Common myeloid progenitor, CD34-positive (primary cell): ENCODE measurements around the gene MFSD6L.

Experiments
- CTCF ChIA-PET: fragments of 350-600 bp; sonication (Branson Sonifier 250); formaldehyde crosslinking; loops from one replicate; lab custom pipeline; 2021; ENCODE audit warnings: antibody characterized with exemption; lab: Charles Lee
- POLR2A ChIA-PET: fragments of 350-600 bp; sonication (Branson Sonifier 250); formaldehyde crosslinking; loops from one replicate; lab custom pipeline; 2021; ENCODE audit warnings: antibody characterized with exemption; lab: Charles Lee
- DNase-seq, 3 donors: peaks; one replicate each; pipeline versions ENCODE4 v3.0.0 to v3.0.0-alpha.2; 2013
- H3K27ac ChIP-seq, 2 experiments: 1 replicate in 1 of 2; 2 replicates in 1 of 2; pipeline ENCODE4 v1.7.0; 2013; ENCODE audit warnings: inconsistent platforms in 2 of 2, low read length in 2 of 2, mild to moderate bottlenecking in 2 of 2, low read depth in 1 of 2, moderate library complexity in 1 of 2; ENCODE audit not compliant: severe bottlenecking in 2 of 2, insufficient read depth in 1 of 2, poor library complexity in 1 of 2
- H3K27me3 ChIP-seq, 5 experiments: replicated peaks in 2 of 5; 1 replicate in 3 of 5; 2 replicates in 2 of 5; pipeline versions ENCODE4 v1.6.1 to v1.7.0; 2013; ENCODE audit warnings: low read length in 4 of 5, mild to moderate bottlenecking in 2 of 5, moderate library complexity in 2 of 5, inconsistent platforms in 1 of 5; ENCODE audit not compliant: insufficient read depth in 5 of 5, control insufficient read depth in 4 of 5
- H3K36me3 ChIP-seq, 4 experiments: 1 replicate in 2 of 4; 2 replicates in 2 of 4; pipeline versions ENCODE4 v1.6.1 to v1.7.0; 2013; ENCODE audit warnings: low read length in 3 of 4, control low read depth in 1 of 4, mild to moderate bottlenecking in 1 of 4; ENCODE audit not compliant: control insufficient read depth in 4 of 4, insufficient read depth in 4 of 4
- H3K4me1 ChIP-seq, 4 experiments: 1 replicate in 3 of 4; 2 replicates in 1 of 4; pipeline versions ENCODE4 v1.6.1 to v1.7.1; 2013; ENCODE audit warnings: low read length in 3 of 4, mild to moderate bottlenecking in 3 of 4, control low read depth in 1 of 4, inconsistent platforms in 1 of 4, moderate library complexity in 1 of 4; ENCODE audit not compliant: control insufficient read depth in 4 of 4, insufficient read depth in 4 of 4; ENCODE audit errors: control extremely low read depth in 1 of 4
- H3K4me3 ChIP-seq, 7 experiments: 1 replicate in 4 of 7; 2 replicates in 3 of 7; pipeline versions ENCODE4 v1.5.1 to v1.7.0; 2013; ENCODE audit warnings: mild to moderate bottlenecking in 7 of 7, low read length in 6 of 7, moderate library complexity in 6 of 7, inconsistent platforms in 2 of 7, low read depth in 2 of 7, control low read depth in 1 of 7; ENCODE audit not compliant: insufficient read depth in 4 of 7, control insufficient read depth in 1 of 7; ENCODE audit errors: extremely low read depth in 1 of 7
- H3K9me3 ChIP-seq, 5 experiments: 1 replicate in 4 of 5; 2 replicates in 1 of 5; pipeline versions ENCODE4 v1.6.1 to v1.7.1; 2013; ENCODE audit warnings: low read length in 4 of 5, mild to moderate bottlenecking in 2 of 5, inconsistent platforms in 1 of 5, low read depth in 1 of 5, moderate library complexity in 1 of 5; ENCODE audit not compliant: control insufficient read depth in 4 of 5, insufficient read depth in 2 of 5; ENCODE audit errors: control extremely low read depth in 1 of 5
- WGBS: methylation state at CpG from one replicate; pipeline ENCODE4 v1.1.5; 2013; ENCODE audit not compliant: insufficient coverage; 5-methylcytosine and 5-hydroxymethylcytosine counted together

Gene MFSD6L

GRCh38 chr17:8800656-8801055 is 1.5 kb upstream of the MFSD6L start:
- H3K4me1 ChIP-seq, result peaks cover 0 to 3% (median 0%) of the 10 kb centered on the region in 4 experiments
- H3K27me3 ChIP-seq, result no peaks in the 10 kb centered on the region
- H3K9me3 ChIP-seq, result no peaks in the 10 kb centered on the region
- no peak for DNase-seq
- POLR2A ChIA-PET, result no interaction called here
- no peak overlapping the region for H3K4me3 ChIP-seq
- peaks cover 0 to 19% (median 5%) of the 10 kb centered on the region in 4 experiments for H3K36me3 ChIP-seq
- WGBS, result 100% methylated on average over 1 of the region's 2 CpGs
- H3K27ac ChIP-seq, result no peak overlapping the region
- CTCF ChIA-PET, result interaction anchor here (0.6 to 4.3 kb wide), 5 partner anchors 13 to 198 kb away, joined by 3 to 24 read pairs (median 3); no protein-coding TSS in a partner anchor

GRCh38 chr17:8799570-8800212 is 526 bp upstream of the MFSD6L start:
- Histone ChIP-seq H3K9me3 (no peaks in the 10 kb centered on the region), H3K36me3 (peaks cover 0 to 19% (median 5%) of the 10 kb centered on the region in 4 experiments), H3K27ac (no peak overlapping the region), H3K4me3 (peak overlapping the region in 1 of 7 experiments; percentile 36), H3K27me3 (no peaks in the 10 kb centered on the region), H3K4me1 (peaks cover 0 to 6% (median 2%) of the 10 kb centered on the region in 4 experiments)
- 68% methylated on average over 8 of the region's 15 CpGs for WGBS
- POLR2A ChIA-PET, result no interaction called here
- CTCF ChIA-PET, result interaction anchor here (0.7 to 4.3 kb wide), 3 partner anchors 14 to 99 kb away, joined by 3 to 24 read pairs (median 4); no protein-coding TSS in a partner anchor
- DNase-seq, result no peak

GRCh38 chr17:8798176-8798845 is 854 bp downstream of the MFSD6L start:
- no peaks in the 10 kb centered on the region for H3K9me3 ChIP-seq
- H3K27ac ChIP-seq, result no peak overlapping the region
- DNase-seq, result no peak
- CTCF ChIA-PET, result interaction anchor here (0.8 to 4.3 kb wide), 4 partner anchors 13 to 96 kb away, joined by 3 to 24 read pairs (median 3); no protein-coding TSS in a partner anchor
- no peaks in the 10 kb centered on the region for H3K27me3 ChIP-seq
- H3K4me1 ChIP-seq, result peaks cover 0 to 19% (median 10%) of the 10 kb centered on the region in 4 experiments
- no peak overlapping the region for H3K4me3 ChIP-seq
- POLR2A ChIA-PET, result interaction anchor here (0.5 kb wide), 1 partner anchor 466 kb away, joined by 3 read pairs; no protein-coding TSS in a partner anchor
- WGBS, result 97% methylated on average over 21 of the region's 23 CpGs
- H3K36me3 ChIP-seq, result peaks cover 0 to 12% (median 3%) of the 10 kb centered on the region in 4 experiments

DNA sequence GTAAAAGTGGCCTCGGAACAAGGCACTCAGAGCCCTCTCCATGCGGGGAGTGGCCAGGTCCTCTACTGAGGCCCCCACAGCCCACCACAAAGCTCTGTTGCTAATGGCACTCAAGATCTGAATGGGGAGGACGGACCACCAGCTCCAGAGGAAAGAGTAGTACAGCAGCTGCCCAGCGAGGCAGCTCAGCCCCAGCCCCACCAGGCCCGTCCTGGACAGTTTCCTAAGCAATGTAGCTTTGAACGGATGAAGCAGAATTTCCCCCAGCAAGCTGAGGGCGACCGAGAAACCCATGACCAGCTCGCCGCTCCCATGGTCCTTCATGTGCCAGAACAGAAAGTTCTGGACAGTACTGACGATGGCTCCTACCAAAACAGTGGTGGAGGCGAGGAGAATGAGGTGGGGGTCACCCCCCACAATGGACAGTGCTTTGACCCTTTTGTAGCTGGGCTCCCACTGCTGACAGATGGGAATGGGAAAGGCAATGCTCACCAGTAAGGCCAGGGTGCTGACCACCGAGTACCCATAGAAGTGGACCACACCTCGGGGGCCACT is 1.5 kb downstream of the MFSD6L start:
- CTCF ChIA-PET, result interaction anchor here (0.7 to 4.3 kb wide), 5 partner anchors 10 to 97 kb away, joined by 3 to 24 read pairs (median 3); no protein-coding TSS in a partner anchor
- POLR2A ChIA-PET, result no interaction called here
- DNase-seq, result no peak
- 97% methylated on average over 14 of the region's 14 CpGs for WGBS
- H3K27me3 ChIP-seq, result no peaks in the 10 kb centered on the region
- no peak overlapping the region for H3K4me3 ChIP-seq
- peaks cover 0 to under 1% (median 0%) of the 10 kb centered on the region in 5 experiments for H3K9me3 ChIP-seq
- H3K4me1 ChIP-seq, result peaks cover 0 to 19% (median 10%) of the 10 kb centered on the region in 4 experiments
- no peak overlapping the region for H3K27ac ChIP-seq
- H3K36me3 ChIP-seq, result peaks cover 0 to 6% (median under 1%) of the 10 kb centered on the region in 4 experiments

- no peaks in the 10 kb centered on the region for H3K27me3 ChIP-seq
- no peaks in the 10 kb centered on the region for H3K36me3 ChIP-seq
- H3K27ac ChIP-seq, result no peak overlapping the region
- POLR2A ChIA-PET, result no interaction called here
- H3K4me3 ChIP-seq, result peak overlapping the region in 1 of 7 experiments; percentile 11
- peaks cover 0 to 9% (median 0%) of the 10 kb centered on the region in 5 experiments for H3K9me3 ChIP-seq
- CTCF ChIA-PET, result interaction anchor here (1.5 kb wide), 1 partner anchor 9 kb away, joined by 4 read pairs; no protein-coding TSS in a partner anchor
- WGBS, result no CpG with 5 or more reads among the region's 7 CpGs
- H3K4me1 ChIP-seq, result peaks cover 5 to 25% (median 14%) of the 10 kb centered on the region in 4 experiments
- DNase-seq, result no peak
These were observed 4.5 kb downstream of the MFSD6L start for GRCh38 chr17:8794636-8795035.

- no peaks in the 10 kb centered on the region for H3K36me3 ChIP-seq
- peaks cover 0 to 9% (median 0%) of the 10 kb centered on the region in 5 experiments for H3K9me3 ChIP-seq
- ChIA-PET POLR2A (no interaction called here), CTCF (interaction anchor here (1.5 kb wide), 1 partner anchor 8 kb away, joined by 4 read pairs; no protein-coding TSS in a partner anchor)
- H3K4me3 ChIP-seq, result no peak overlapping the region
- no peaks in the 10 kb centered on the region for H3K27me3 ChIP-seq
- peak in 1 of 3 donors; percentile 16 for DNase-seq
- H3K27ac ChIP-seq, result no peak overlapping the region
- whole genome bisulfite sequencing, result 71% methylated on average over 1 of the region's 2 CpGs
- peaks cover 5 to 22% (median 14%) of the 10 kb centered on the region in 4 experiments for H3K4me1 ChIP-seq
These were observed 5.5 kb downstream of the MFSD6L start for GRCh38 chr17:8793649-8794048.
